Ishikawa (cell line): Measurements from ENCODE around the gene SUN1.

Experiments used
- CEBPB ChIP-seq: IDR thresholded peaks from 2 replicates; pipeline ENCODE4 v1.6.1; 2012
- EGR1 ChIP-seq: IDR thresholded peaks from 2 replicates; pipeline ENCODE4 v1.6.1; 2012
- EP300 ChIP-seq: IDR thresholded peaks from 2 replicates; pipeline ENCODE4 v1.6.1; 2012; ENCODE audit warnings: borderline replicate concordance
- MAX ChIP-seq: IDR thresholded peaks from 2 replicates; pipeline ENCODE4 v1.6.1; 2012
- RAD21 ChIP-seq: IDR thresholded peaks from 2 replicates; pipeline ENCODE4 v1.6.1; 2012; ENCODE audit warnings: low read depth
- REST ChIP-seq: IDR thresholded peaks from 2 replicates; pipeline ENCODE4 v1.6.1; 2012; ENCODE audit warnings: low read depth, mild to moderate bottlenecking
- TAF1 ChIP-seq: IDR thresholded peaks from 2 replicates; pipeline ENCODE4 v1.6.1; 2012; ENCODE audit warnings: low read depth, mild to moderate bottlenecking
- USF1 ChIP-seq: IDR thresholded peaks from 2 replicates; pipeline ENCODE4 v1.6.1; 2012

- TF ChIP-seq CEBPB (no peak), TAF1 (no peak; the same call in 1 of the 2 replicates), REST (no peak), EP300 (no peak), USF1 (no peak), MAX (peak; percentile 13; the same call in 1 of the 2 replicates), EGR1 (no peak), RAD21 (no peak)
Observed at GRCh38 chr7:815284-816216, 16.7 kb upstream of the SUN1 start.
